ENCODE data around the gene OAS3.
"Not testable (repeated sequence)": the region's sequence is repeated elsewhere in the genome, so short reads cannot be mapped to it uniquely, and the experiment has no call there.

Gene OAS3

GRCh38 chr12:112908548-112908947, 29.7 kb upstream of the OAS3 start:
- no peaks in the 10 kb centered on the region for H3K36me3 ChIP-seq (ENCODE audit: insufficient read depth, low read length)
- peaks cover 7% of the 10 kb centered on the region for H3K4me1 ChIP-seq (ENCODE audit: insufficient read depth, low read length)
- peaks cover 6% of the 10 kb centered on the region for H3K9me3 ChIP-seq (ENCODE audit: low read length)
- no peaks in the 10 kb centered on the region for H3K27me3 ChIP-seq (ENCODE audit: insufficient read depth, low read length)
- no peak overlapping the region for H3K4me3 ChIP-seq (ENCODE audit: low read length)
- no peak overlapping the region for H2AFZ ChIP-seq (ENCODE audit: low read depth, low read length)

DNA sequence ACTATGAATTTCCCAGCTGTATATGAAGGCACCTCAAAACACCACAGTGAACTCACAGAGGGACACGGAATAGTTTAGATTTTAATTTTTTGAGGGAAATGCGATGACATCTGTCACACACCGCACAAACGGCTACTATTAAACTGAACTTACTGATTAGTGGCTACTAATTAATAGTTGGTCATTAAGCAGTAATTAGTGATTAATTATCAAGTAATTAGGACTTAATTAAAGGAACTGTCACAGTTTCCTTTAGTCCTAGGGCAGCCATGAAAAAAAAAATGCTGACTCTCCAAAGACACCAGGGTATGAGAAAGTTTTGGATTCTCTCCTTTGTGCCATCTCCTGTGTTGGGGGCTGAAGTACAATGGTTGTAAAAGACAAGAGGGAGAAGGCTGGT, 28.6 kb upstream of the OAS3 start:
- H2AFZ ChIP-seq (ENCODE audit: low read depth, low read length): no peak overlapping the region
- no peaks in the 10 kb centered on the region for H3K27me3 ChIP-seq (ENCODE audit: insufficient read depth, low read length)
- no peak overlapping the region for H3K4me3 ChIP-seq (ENCODE audit: low read length)
- H3K9me3 ChIP-seq (ENCODE audit: low read length): peaks cover 6% of the 10 kb centered on the region
- H3K36me3 ChIP-seq (ENCODE audit: insufficient read depth, low read length): no peaks in the 10 kb centered on the region
- H3K4me1 ChIP-seq (ENCODE audit: insufficient read depth, low read length): peaks cover 7% of the 10 kb centered on the region

DNA sequence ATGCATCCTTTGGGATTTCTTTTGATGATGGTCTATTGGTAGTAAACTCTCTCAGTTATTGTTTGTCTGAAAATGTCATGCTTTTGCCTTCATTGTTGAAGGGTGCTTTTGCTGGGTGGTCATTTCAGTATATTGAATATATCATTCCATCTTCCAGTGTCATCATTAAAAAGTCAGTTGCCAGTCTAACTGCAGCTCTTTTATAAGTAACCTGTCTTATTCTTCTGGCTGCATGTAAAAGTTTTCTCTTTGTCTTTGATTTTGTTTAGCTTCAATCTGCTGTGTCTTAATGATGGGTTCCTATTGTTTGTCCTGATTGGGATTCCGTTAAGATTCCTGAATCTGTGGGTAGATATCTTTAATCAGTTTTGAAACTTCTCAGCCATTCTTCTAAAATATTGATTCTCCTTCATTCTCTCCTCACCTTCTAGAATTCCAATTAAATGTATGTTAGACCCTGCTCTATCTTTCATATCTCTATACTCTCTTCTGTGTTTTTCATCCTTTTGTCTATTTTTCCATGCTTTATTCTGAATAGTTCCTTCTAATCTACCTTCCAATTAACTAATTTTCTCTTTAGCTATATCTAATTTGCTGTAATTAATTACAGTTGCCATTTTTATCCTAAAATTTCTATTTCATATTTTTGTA, 25.1 kb upstream of the OAS3 start:
- Histone ChIP-seq H2AFZ (ENCODE audit: low read depth, low read length) (no peak overlapping the region), H3K4me1 (ENCODE audit: insufficient read depth, low read length) (peaks cover 3% of the 10 kb centered on the region), H3K9me3 (ENCODE audit: low read length) (peaks cover 6% of the 10 kb centered on the region), H3K4me3 (ENCODE audit: low read length) (no peak overlapping the region), H3K36me3 (ENCODE audit: insufficient read depth, low read length) (no peaks in the 10 kb centered on the region), H3K27me3 (ENCODE audit: insufficient read depth, low read length) (no peaks in the 10 kb centered on the region)

- H3K9me3 ChIP-seq (ENCODE audit: low read length); H3K36me3 ChIP-seq (ENCODE audit: insufficient read depth, low read length); H3K27me3 ChIP-seq (ENCODE audit: insufficient read depth, low read length); H3K4me1 ChIP-seq (ENCODE audit: insufficient read depth, low read length); H3K4me3 ChIP-seq (ENCODE audit: low read length); H2AFZ ChIP-seq (ENCODE audit: low read depth, low read length): not testable (repeated sequence)
Measured at GRCh38 chr12:112913888-112914287, 24.4 kb upstream of the OAS3 start.

- H3K9me3 ChIP-seq (ENCODE audit: low read length): peaks cover 2% of the 10 kb centered on the region
- no peak overlapping the region for H3K4me3 ChIP-seq (ENCODE audit: low read length)
- H3K27me3 ChIP-seq (ENCODE audit: insufficient read depth, low read length): no peaks in the 10 kb centered on the region
- peaks cover 3% of the 10 kb centered on the region for H3K4me1 ChIP-seq (ENCODE audit: insufficient read depth, low read length)
- H2AFZ ChIP-seq (ENCODE audit: low read depth, low read length): no peak overlapping the region
- H3K36me3 ChIP-seq (ENCODE audit: insufficient read depth, low read length): no peaks in the 10 kb centered on the region
Measured at GRCh38 chr12:112916270-112916669, 22.0 kb upstream of the OAS3 start.

GRCh38 chr12:112919121-112919520, 19.2 kb upstream of the OAS3 start:
- Histone ChIP-seq H3K9me3 (ENCODE audit: low read length) (no peaks in the 10 kb centered on the region), H2AFZ (ENCODE audit: low read depth, low read length) (no peak overlapping the region), H3K27me3 (ENCODE audit: insufficient read depth, low read length) (no peaks in the 10 kb centered on the region), H3K4me3 (ENCODE audit: low read length) (no peak overlapping the region), H3K36me3 (ENCODE audit: insufficient read depth, low read length) (no peaks in the 10 kb centered on the region), H3K4me1 (ENCODE audit: insufficient read depth, low read length) (no peaks in the 10 kb centered on the region)

DNA sequence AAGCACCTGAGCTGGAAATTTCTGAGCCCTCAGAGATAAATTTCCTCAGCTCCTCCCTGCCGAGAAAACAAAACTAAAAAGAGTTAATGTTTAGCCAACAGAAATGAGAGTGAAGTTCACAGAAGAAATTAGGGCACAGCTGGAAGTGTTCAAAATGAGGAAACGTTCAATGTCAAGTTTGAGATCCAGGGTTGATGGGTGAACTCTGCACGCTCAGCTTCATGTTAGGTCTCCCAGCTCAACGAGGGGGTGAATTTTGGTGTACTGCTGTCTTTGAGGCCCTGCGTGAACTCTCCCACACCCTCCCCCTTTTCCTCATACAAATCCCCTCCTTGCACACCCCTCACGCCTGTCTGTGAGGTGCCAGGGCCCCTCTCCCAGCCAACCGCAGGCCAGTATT, 13.3 kb upstream of the OAS3 start:
- no peak overlapping the region for H2AFZ ChIP-seq (ENCODE audit: low read depth, low read length)
- H3K4me1 ChIP-seq (ENCODE audit: insufficient read depth, low read length): no peaks in the 10 kb centered on the region
- no peaks in the 10 kb centered on the region for H3K27me3 ChIP-seq (ENCODE audit: insufficient read depth, low read length)
- no peaks in the 10 kb centered on the region for H3K36me3 ChIP-seq (ENCODE audit: insufficient read depth, low read length)
- no peak overlapping the region for H3K4me3 ChIP-seq (ENCODE audit: low read length)
- H3K9me3 ChIP-seq (ENCODE audit: low read length): peaks cover 2% of the 10 kb centered on the region

GRCh38 chr12:112926416-112927033, 11.7 kb upstream of the OAS3 start:
- not testable (repeated sequence) for H3K9me3 ChIP-seq (ENCODE audit: low read length); H3K4me3 ChIP-seq (ENCODE audit: low read length); H3K4me1 ChIP-seq (ENCODE audit: insufficient read depth, low read length); H3K27me3 ChIP-seq (ENCODE audit: insufficient read depth, low read length); H2AFZ ChIP-seq (ENCODE audit: low read depth, low read length); H3K36me3 ChIP-seq (ENCODE audit: insufficient read depth, low read length)

GRCh38 chr12:112927475-112927874, 10.8 kb upstream of the OAS3 start:
- H3K4me3 ChIP-seq (ENCODE audit: low read length): no peak overlapping the region
- no peaks in the 10 kb centered on the region for H3K4me1 ChIP-seq (ENCODE audit: insufficient read depth, low read length)
- no peaks in the 10 kb centered on the region for H3K27me3 ChIP-seq (ENCODE audit: insufficient read depth, low read length)
- no peak overlapping the region for H2AFZ ChIP-seq (ENCODE audit: low read depth, low read length)
- peaks cover 2% of the 10 kb centered on the region for H3K9me3 ChIP-seq (ENCODE audit: low read length)
- no peaks in the 10 kb centered on the region for H3K36me3 ChIP-seq (ENCODE audit: insufficient read depth, low read length)

DNA sequence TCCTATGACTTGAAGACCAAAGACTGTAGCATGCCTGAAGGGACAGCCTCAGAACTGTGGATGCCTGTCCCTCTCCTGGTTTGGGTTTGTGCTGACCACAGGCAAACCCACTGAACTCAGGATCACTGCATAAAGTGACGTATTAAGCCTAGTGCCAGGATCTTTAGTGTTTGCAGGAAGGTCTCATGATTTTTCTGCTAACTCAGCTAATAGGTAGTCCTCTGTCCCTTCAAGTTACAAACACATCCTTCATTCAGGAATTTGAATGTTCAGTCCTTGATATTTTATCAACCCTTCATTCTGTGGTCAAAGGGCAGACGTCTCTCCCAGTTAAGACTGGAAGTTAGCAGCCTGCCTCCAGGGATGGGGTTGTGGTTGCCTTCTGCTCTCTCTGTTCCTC, 10.3 kb upstream of the OAS3 start:
- no peaks in the 10 kb centered on the region for H3K36me3 ChIP-seq (ENCODE audit: insufficient read depth, low read length)
- no peak overlapping the region for H2AFZ ChIP-seq (ENCODE audit: low read depth, low read length)
- H3K4me3 ChIP-seq (ENCODE audit: low read length): no peak overlapping the region
- no peaks in the 10 kb centered on the region for H3K27me3 ChIP-seq (ENCODE audit: insufficient read depth, low read length)
- peaks cover 2% of the 10 kb centered on the region for H3K9me3 ChIP-seq (ENCODE audit: low read length)
- H3K4me1 ChIP-seq (ENCODE audit: insufficient read depth, low read length): no peaks in the 10 kb centered on the region

- Histone ChIP-seq H3K4me1 (ENCODE audit: insufficient read depth, low read length) (no peaks in the 10 kb centered on the region), H2AFZ (ENCODE audit: low read depth, low read length) (no peak overlapping the region), H3K4me3 (ENCODE audit: low read length) (no peak overlapping the region), H3K9me3 (ENCODE audit: low read length) (peaks cover 2% of the 10 kb centered on the region), H3K36me3 (ENCODE audit: insufficient read depth, low read length) (no peaks in the 10 kb centered on the region), H3K27me3 (ENCODE audit: insufficient read depth, low read length) (no peaks in the 10 kb centered on the region)
Measured at GRCh38 chr12:112928978-112929377, 9.3 kb upstream of the OAS3 start.

DNA sequence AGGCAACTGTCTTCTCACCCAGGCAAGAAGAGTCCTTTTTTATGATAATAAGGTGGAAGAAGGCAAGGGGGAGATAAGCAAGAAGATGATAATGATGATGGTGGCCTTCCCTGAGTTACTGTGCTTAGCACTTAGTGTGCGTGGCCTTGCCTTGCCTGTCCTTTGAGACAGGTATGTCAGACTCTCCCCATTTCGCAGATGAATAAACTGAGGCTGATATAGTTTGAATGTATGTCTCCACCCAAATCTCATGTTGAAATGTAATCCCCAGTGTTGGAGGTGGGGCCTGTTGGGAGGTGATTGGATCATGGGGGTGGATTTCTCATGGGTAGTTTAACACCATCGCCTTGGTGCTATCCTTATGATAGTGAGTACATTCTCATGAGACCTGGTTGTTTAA, 8.6 kb upstream of the OAS3 start:
- no peak overlapping the region for H2AFZ ChIP-seq (ENCODE audit: low read depth, low read length)
- no peaks in the 10 kb centered on the region for H3K27me3 ChIP-seq (ENCODE audit: insufficient read depth, low read length)
- no peaks in the 10 kb centered on the region for H3K36me3 ChIP-seq (ENCODE audit: insufficient read depth, low read length)
- H3K4me1 ChIP-seq (ENCODE audit: insufficient read depth, low read length): no peaks in the 10 kb centered on the region
- peaks cover 2% of the 10 kb centered on the region for H3K9me3 ChIP-seq (ENCODE audit: low read length)
- no peak overlapping the region for H3K4me3 ChIP-seq (ENCODE audit: low read length)

GRCh38 chr12:112930350-112930749, 7.9 kb upstream of the OAS3 start:
- no peaks in the 10 kb centered on the region for H3K27me3 ChIP-seq (ENCODE audit: insufficient read depth, low read length)
- H3K36me3 ChIP-seq (ENCODE audit: insufficient read depth, low read length): no peaks in the 10 kb centered on the region
- H2AFZ ChIP-seq (ENCODE audit: low read depth, low read length): no peak overlapping the region
- peaks cover 2% of the 10 kb centered on the region for H3K9me3 ChIP-seq (ENCODE audit: low read length)
- H3K4me1 ChIP-seq (ENCODE audit: insufficient read depth, low read length): no peaks in the 10 kb centered on the region
- no peak overlapping the region for H3K4me3 ChIP-seq (ENCODE audit: low read length)
